ENCODE data around the gene KISS1.

- TF ChIP-seq, protein P1, sequence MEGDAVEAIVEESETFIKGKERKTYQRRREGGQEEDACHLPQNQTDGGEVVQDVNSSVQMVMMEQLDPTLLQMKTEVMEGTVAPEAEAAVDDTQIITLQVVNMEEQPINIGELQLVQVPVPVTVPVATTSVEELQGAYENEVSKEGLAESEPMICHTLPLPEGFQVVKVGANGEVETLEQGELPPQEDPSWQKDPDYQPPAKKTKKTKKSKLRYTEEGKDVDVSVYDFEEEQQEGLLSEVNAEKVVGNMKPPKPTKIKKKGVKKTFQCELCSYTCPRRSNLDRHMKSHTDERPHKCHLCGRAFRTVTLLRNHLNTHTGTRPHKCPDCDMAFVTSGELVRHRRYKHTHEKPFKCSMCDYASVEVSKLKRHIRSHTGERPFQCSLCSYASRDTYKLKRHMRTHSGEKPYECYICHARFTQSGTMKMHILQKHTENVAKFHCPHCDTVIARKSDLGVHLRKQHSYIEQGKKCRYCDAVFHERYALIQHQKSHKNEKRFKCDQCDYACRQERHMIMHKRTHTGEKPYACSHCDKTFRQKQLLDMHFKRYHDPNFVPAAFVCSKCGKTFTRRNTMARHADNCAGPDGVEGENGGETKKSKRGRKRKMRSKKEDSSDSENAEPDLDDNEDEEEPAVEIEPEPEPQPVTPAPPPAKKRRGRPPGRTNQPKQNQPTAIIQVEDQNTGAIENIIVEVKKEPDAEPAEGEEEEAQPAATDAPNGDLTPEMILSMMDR (IDR thresholded peaks at IDR 0.05) = no peak
- TF ChIP-seq POLR2A (IDR thresholded peaks at IDR 0.05) = no peak
These were observed 15.2 kb downstream of the KISS1 start for GRCh38 chr1:204181116-204181515.
